ENCODE measurements around the gene NRIP2. TPM values are rescaled to one million over a fixed set of nuclear protein-coding genes. Genes with fewer than 3 reads are reported as not detected.

The NRIP2 gene
- total and polyA plus RNA-seq, 9 donors, result 0.83 to 15.1 (median 6.3) TPM

GRCh38 chr12:2829275-2829674 lies 5.6 kb downstream of the NRIP2 start:
- Histone ChIP-seq H3K9me3 (no peaks in the 10 kb centered on the region), H3K27me3 (no peaks in the 10 kb centered on the region), H3K27ac (no peak overlapping the region), H3K36me3 (no peaks in the 10 kb centered on the region), H3K4me1 (ENCODE audit: insufficient read depth) (peaks cover 2% of the 10 kb centered on the region), H3K4me3 (no peak overlapping the region)
- 84 to 90% (median 85%) methylated on average over 6 of the region's 6 CpGs for WGBS, 3 donors
- no peak for DNase-seq
- intact Hi-C loops (cut with DNase I), result no loop called here
- TF ChIP-seq POLR2A (IDR thresholded peaks at IDR 0.05), result no peak
- TF ChIP-seq CTCF (IDR thresholded peaks at IDR 0.05), result no peak
- no peak for TF ChIP-seq EP300 (IDR thresholded peaks at IDR 0.05)

- Histone ChIP-seq H3K27ac (no peak overlapping the region), H3K36me3 (no peaks in the 10 kb centered on the region), H3K9me3 (no peaks in the 10 kb centered on the region), H3K4me3 (no peak overlapping the region), H3K4me1 (ENCODE audit: insufficient read depth) (no peaks in the 10 kb centered on the region), H3K27me3 (no peaks in the 10 kb centered on the region)
- WGBS, 3 donors, result 77 to 81% (median 81%) methylated on average over 14 of the region's 14 CpGs
- intact Hi-C loops (cut with DNase I), result no loop called here
- no peak for DNase-seq
- TF ChIP-seq CTCF (IDR thresholded peaks at IDR 0.05) (no peak), EP300 (IDR thresholded peaks at IDR 0.05) (no peak), POLR2A (IDR thresholded peaks at IDR 0.05) (no peak)
These were observed 7.9 kb downstream of the NRIP2 start for GRCh38 chr12:2826721-2827515.

- no peak for DNase-seq
- WGBS, 3 donors, result 90 to 95% (median 94%) methylated on average over 3 of the region's 3 CpGs
- no peak overlapping the region for H3K4me3 ChIP-seq
- intact Hi-C loops (cut with DNase I), result no loop called here
- no peak for TF ChIP-seq POLR2A (IDR thresholded peaks at IDR 0.05)
- TF ChIP-seq CTCF (IDR thresholded peaks at IDR 0.05), result no peak
- TF ChIP-seq EP300 (IDR thresholded peaks at IDR 0.05), result no peak
- no peaks in the 10 kb centered on the region for H3K36me3 ChIP-seq
- no peaks in the 10 kb centered on the region for H3K4me1 ChIP-seq (ENCODE audit: insufficient read depth)
- H3K27me3 ChIP-seq, result no peaks in the 10 kb centered on the region
- H3K9me3 ChIP-seq, result no peaks in the 10 kb centered on the region
- H3K27ac ChIP-seq, result no peak overlapping the region
These were observed 8.8 kb downstream of the NRIP2 start for GRCh38 chr12:2826036-2826435.

- H3K9me3 ChIP-seq, result no peaks in the 10 kb centered on the region
- DNase-seq, result no peak
- 75 to 85% (median 75%) methylated on average over 4 of the region's 4 CpGs for WGBS, 3 donors
- H3K4me1 ChIP-seq (ENCODE audit: insufficient read depth), result no peaks in the 10 kb centered on the region
- H3K4me3 ChIP-seq, result no peak overlapping the region
- intact Hi-C loops (cut with DNase I), result no loop called here
- no peaks in the 10 kb centered on the region for H3K27me3 ChIP-seq
- TF ChIP-seq CTCF (IDR thresholded peaks at IDR 0.05) (no peak), POLR2A (IDR thresholded peaks at IDR 0.05) (no peak), EP300 (IDR thresholded peaks at IDR 0.05) (no peak)
- no peaks in the 10 kb centered on the region for H3K36me3 ChIP-seq
- H3K27ac ChIP-seq, result no peak overlapping the region
These were observed 9.7 kb downstream of the NRIP2 start for GRCh38 chr12:2825132-2825531.
